GM18868 (cell line): ENCODE data around the gene TNKS1BP1.

Experiments
- ATAC-seq: cut with Tn5 transposase; IDR thresholded peaks from one replicate; pipeline ENCODE4 v1.9.1; 2021; ENCODE audit warnings: mild to moderate bottlenecking, moderate library complexity; ENCODE audit not compliant: unreplicated experiment

TNKS1BP1 gene

GRCh38 chr11:57332694-57333440 lies 8.1 kb upstream of the TNKS1BP1 start:
- ATAC-seq, result no peak

- no peak for ATAC-seq
These were observed 7.0 kb upstream of the TNKS1BP1 start for GRCh38 chr11:57331720-57332119.

GRCh38 chr11:57330029-57330428 lies 5.3 kb upstream of the TNKS1BP1 start:
- no peak for ATAC-seq

GRCh38 chr11:57327721-57328120 lies 3.0 kb upstream of the TNKS1BP1 start:
- no peak for ATAC-seq

- no peak for ATAC-seq
These were observed 940 bp upstream of the TNKS1BP1 start for GRCh38 chr11:57325735-57326048.

- ATAC-seq, result peak; percentile 5
These were observed 432 bp downstream of the TNKS1BP1 start for GRCh38 chr11:57324154-57324885.

GRCh38 chr11:57323855-57324153 lies 948 bp downstream of the TNKS1BP1 start:
- no peak for ATAC-seq

- ATAC-seq, result no peak
These were observed 1.4 kb downstream of the TNKS1BP1 start for GRCh38 chr11:57323167-57323854.

- ATAC-seq, result no peak
These were observed 2.2 kb downstream of the TNKS1BP1 start for GRCh38 chr11:57322256-57323166.

- no peak for ATAC-seq
These were observed 3.1 kb downstream of the TNKS1BP1 start for GRCh38 chr11:57321388-57322255.

GRCh38 chr11:57320719-57321387 lies 3.9 kb downstream of the TNKS1BP1 start:
- no peak for ATAC-seq

- no peak for ATAC-seq
These were observed 4.6 kb downstream of the TNKS1BP1 start for GRCh38 chr11:57320067-57320718.

- ATAC-seq, result no peak
These were observed 6.6 kb downstream of the TNKS1BP1 start for GRCh38 chr11:57318178-57318577.

- no peak for ATAC-seq
These were observed 8.7 kb downstream of the TNKS1BP1 start for GRCh38 chr11:57316017-57316416.

GRCh38 chr11:57315491-57315890 lies 9.3 kb downstream of the TNKS1BP1 start:
- ATAC-seq, result no peak

- no peak for ATAC-seq
These were observed 10.4 kb downstream of the TNKS1BP1 start for GRCh38 chr11:57314221-57314973.

- ATAC-seq, result no peak
These were observed 11.0 kb downstream of the TNKS1BP1 start for GRCh38 chr11:57313788-57314135.

- ATAC-seq, result no peak
These were observed 11.5 kb downstream of the TNKS1BP1 start for GRCh38 chr11:57313071-57313787.
